SKM-1 (cell line): ENCODE measurements around the gene VMO1.

Source experiments
- DNase-seq: peaks from one replicate; lab custom pipeline; 2025; ENCODE audit not compliant: unreplicated experiment; lab: John Stamatoyannopoulos, UW

VMO1 gene

DNA sequence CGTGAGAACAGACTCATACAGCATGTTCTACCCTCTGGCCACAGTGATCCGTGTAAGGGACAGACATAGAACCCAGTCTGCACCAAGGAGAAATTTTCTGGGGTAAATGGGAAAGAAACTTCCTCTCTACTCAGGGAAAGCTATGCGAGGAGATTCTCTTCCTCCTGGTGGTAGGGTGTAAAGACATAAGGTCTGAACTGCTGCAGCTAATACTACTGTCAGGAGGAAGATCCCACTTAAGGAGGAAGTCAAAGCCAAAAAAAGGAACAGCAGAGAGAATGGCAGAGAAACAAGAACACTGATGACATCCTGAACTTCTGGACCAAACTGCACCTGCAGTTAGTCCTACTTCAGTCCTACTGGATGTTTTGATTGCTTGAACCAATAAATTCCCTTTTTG lies 21.6 kb downstream of the VMO1 start:
- DNase-seq = peak; percentile 39

DNA sequence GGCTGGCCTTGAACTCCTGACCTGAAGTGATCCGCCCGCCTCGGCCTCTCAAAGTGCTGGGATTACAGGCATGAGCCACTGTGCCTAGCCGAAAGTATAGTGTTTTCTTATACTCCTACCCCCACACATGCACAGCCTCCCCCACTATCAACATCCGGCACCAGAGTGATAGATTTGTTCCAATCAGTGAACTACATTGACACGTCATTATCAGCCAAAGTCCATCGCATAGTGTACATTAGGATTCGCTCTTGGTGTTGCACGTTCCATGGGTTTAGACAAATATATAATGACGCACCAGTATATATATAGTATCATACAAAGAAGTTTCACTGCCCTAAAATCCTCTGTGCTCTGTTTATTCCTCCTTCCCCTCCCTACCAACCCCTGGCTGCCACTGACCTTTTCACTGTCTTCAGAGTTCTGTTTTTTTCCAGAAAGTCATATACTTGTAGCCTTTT lies 26.4 kb downstream of the VMO1 start:
- DNase-seq = no peak

GRCh38 chr17:4753392-4753791 lies 32.8 kb downstream of the VMO1 start:
- DNase-seq = no peak

- no peak for DNase-seq
Measured at GRCh38 chr17:4751932-4752331, 34.2 kb downstream of the VMO1 start.

DNA sequence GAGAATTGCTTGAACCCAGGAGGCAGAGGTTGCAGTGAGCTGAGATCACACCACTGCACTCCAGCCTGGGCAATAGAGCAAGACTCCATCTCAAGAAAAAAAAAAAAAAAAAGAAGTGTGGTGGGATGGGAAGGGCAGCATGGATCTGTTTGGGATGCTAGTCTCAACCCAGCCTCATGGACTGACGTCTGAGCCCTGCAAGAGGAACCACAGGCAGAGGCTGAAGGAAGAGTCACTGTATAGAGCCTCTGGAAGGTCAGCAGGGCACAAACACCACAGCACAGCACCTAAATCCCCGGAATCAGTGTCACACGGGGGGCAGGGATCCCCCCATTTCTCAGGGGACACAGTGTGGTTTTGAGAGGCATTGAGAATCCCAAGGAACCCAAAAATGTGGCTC lies 35.6 kb downstream of the VMO1 start:
- DNase-seq = no peak

DNA sequence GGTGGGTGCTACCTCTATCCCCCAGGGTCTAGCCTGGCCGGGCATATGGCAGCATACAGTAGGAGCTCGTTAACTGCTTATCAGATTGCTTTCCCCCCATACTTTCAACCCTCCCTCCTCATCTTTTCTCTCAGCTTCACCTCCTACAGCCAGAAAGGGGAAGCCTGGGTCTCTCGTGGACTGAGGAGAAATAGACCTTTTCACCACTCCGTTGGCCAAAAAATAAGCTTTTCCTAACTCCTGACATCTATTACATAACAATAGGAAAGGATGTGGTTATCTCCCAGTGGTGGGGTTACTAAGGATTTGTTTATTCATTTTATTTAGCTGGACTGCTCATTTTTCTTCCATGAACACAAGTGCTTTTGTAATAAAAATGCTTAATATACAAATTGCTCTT lies 37.5 kb downstream of the VMO1 start:
- DNase-seq = no peak

GRCh38 chr17:4747847-4748246 lies 38.3 kb downstream of the VMO1 start:
- DNase-seq = no peak

GRCh38 chr17:4744999-4745969 lies 40.9 kb downstream of the VMO1 start:
- DNase-seq = no peak

GRCh38 chr17:4743898-4744297 lies 42.3 kb downstream of the VMO1 start:
- no peak for DNase-seq

GRCh38 chr17:4743216-4743615 lies 42.9 kb downstream of the VMO1 start:
- no peak for DNase-seq

DNA sequence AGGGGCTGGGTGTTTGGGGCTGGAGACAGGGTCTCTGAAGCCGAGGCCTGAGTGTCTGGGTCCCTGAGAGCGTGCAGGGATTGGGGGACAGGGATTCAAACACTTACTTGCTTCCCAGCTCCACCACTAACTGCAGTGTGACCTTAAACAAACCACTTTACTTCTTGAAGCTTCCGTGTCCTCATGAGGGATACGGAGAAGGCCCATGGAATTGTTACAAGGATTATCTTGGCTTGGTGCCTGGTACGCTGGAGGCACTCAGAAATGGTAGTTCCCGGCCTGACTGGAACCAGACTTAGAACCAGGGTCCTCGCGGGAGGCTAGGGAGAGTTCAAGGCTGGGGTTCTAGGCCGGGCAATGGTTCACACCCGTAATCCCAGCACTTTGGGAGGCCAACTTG lies 43.5 kb downstream of the VMO1 start:
- no peak for DNase-seq

DNA sequence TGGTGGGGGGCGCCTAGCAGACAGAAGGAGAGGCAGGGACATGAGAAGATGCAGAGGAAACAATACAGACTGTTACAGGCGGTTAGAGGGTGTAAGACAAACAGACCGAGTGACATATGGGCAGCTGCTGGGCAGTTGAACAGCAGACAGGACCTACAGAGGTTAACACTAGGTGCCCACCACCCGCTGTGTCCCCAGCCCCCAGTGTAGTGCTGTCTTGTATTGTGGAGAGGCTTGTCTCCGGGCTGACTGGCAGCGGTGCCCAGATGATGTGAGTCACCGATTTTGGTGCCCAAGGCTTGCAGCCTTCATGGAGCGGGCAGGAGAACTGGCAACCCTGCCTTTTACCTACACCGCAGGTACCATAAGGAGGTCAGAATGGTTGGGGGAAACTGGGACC lies 44.0 kb downstream of the VMO1 start:
- DNase-seq = no peak

GRCh38 chr17:4741544-4741943 lies 44.6 kb downstream of the VMO1 start:
- no peak for DNase-seq

- DNase-seq = no peak
Measured at GRCh38 chr17:4740584-4740983, 45.6 kb downstream of the VMO1 start.

DNA sequence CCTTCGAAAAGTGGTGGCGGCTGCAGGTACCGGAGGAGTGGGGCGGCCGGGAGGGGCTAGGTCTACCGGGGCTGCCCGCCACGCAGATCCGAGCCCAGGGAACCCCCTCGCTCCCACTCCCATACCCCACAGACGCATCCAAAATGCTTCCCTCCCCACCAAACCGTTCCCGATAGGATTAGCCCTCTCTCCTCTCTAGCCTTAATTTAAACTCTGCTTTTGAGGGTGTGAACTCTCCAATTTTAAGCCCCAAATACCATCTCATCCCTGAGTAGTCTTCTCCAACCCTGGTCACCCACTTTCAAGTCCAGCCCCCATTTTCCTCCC lies 46.2 kb downstream of the VMO1 start:
- DNase-seq = no peak

DNA sequence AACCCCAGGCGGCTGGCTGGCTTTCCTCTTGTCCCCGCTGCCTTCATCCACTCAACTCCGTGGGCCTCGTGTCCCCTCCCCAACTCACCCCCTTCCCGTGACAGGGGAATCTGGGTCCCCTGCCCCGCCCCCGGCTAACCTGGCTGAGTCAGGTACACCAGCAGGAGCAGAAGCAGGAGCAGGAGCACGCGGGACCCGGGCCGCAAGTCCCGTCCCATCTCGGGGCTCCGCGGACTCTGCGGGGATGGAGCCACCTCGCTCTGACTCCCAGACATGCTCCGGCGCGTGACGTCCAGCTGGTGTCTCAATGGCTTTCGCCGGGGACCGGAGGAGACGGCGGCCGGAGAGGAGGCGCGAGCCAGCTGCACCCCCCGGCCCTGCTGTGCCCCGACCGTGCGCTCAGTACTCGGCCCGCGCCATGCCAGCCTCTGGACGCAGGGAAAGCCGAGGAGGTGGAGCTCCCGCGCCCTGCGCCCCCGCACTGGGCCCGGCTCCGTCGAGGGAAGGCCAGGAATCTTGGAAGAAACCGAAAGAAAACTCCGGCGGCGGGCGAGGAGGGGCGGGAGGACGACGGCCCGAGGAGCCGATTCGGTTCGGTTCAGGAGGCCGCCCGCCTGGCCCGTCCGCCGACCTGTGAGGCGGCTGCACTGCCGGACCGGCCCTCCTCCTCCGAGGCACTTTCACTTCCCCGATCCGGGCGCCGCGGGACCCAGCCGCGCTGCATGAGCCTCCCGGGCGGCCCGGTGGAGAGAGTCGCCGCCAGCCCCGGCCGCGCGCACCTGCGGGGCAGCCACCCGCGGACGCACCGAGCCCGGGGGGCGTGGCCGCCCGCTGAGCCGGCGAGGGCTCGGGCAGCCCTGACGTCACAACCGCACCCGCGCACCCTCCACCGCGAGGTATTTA lies 46.8 kb downstream of the VMO1 start, which contains the start of the genes CXCL16 and ZMYND15:
TSS of gene CXCL16 (minus strand) at position 807 of the 903 bp plus-strand sequence. CDS start at position 218, 589 bp downstream.
TSS of gene ZMYND15 (plus strand) at position 712 of the 903 bp plus-strand sequence. CDS start 716 bp downstream, outside the sequence.
- no peak for DNase-seq

GRCh38 chr17:4738136-4739121 lies 47.7 kb downstream of the VMO1 start:
- no peak for DNase-seq

DNA sequence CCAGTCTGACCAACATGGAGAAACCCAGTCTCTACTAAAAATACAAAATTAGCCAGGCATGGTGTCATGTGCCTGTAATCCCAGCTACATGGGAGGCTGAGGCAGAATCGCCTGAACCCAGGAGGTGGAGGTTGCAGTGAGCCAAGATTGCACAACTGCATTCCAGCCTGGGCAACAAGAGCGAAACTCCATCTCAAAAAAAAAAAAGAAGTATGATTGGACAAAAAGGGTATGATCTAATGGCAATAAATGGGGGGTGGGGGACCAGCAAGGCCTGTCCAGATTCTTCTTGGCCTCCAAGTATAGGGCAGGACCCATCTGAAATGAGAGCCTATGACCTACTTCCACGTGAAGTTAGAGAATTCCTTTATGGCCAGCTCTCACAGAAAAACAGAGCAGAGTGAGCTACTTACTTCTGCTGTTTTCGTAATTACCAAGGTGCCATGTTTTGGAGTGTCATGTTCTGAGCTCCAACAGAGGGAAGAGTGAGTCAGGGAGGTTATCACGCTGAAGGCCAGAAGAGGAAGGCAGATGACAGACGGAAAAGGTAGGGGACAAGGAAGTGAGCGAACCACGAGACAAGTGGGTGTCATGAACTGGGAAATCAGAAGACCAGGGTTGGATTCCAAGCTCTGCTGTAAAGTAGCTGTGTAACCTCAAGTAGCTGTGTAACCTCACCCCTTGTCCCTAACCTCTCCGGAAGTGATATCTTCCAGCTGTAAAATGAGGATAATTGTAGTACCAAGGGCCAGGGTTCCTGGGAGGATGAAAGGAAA lies 50.1 kb downstream of the VMO1 start:
- peak; percentile 24 for DNase-seq
